CD14-positive monocyte (primary cell): ENCODE results near the gene SLN. TPM values are rescaled to one million over a fixed set of nuclear protein-coding genes. Genes with fewer than 3 reads are reported as not detected.

Experiments
- DNase-seq, 3 donors: peaks; one replicate each; pipeline ENCODE4 v3.0.0-alpha.2; 2011 to 2022
- H2AFZ ChIP-seq: 2 replicates; pipeline ENCODE4 v1.6.0; 2012; ENCODE audit warnings: mild to moderate bottlenecking, low read depth, low read length, inconsistent platforms; ENCODE audit not compliant: insufficient read depth, poor library complexity, severe bottlenecking
- H3K27ac ChIP-seq, 2 donors: 1 replicate in 1 of 2; 2 replicates in 1 of 2; pipeline ENCODE4 v1.5.1; 2012 to 2013; ENCODE audit warnings: low read length in 2 of 2, control low read depth in 1 of 2, inconsistent platforms in 1 of 2, low read depth in 1 of 2, mild to moderate bottlenecking in 1 of 2
- H3K27me3 ChIP-seq, 2 donors: one replicate each; pipeline versions ENCODE4 v1.6.0 to v1.6.1; 2011 to 2013; ENCODE audit warnings: low read length in 2 of 2; ENCODE audit not compliant: control insufficient read depth in 2 of 2, insufficient read depth in 2 of 2
- H3K36me3 ChIP-seq, 2 donors: replicated peaks in 1 of 2; 1 replicate in 1 of 2; 2 replicates in 1 of 2; pipeline versions ENCODE4 v1.5.1 to v1.6.1; 2012 to 2013; ENCODE audit warnings: low read length in 2 of 2, control low read depth in 1 of 2, inconsistent platforms in 1 of 2, mild to moderate bottlenecking in 1 of 2; ENCODE audit not compliant: insufficient read depth in 2 of 2, control insufficient read depth in 1 of 2
- H3K4me1 ChIP-seq, 2 donors: 1 replicate in 1 of 2; 2 replicates in 1 of 2; pipeline versions ENCODE4 v1.5.1 to v1.6.1; 2012 to 2013; ENCODE audit warnings: low read length in 2 of 2, control low read depth in 1 of 2, inconsistent platforms in 1 of 2, mild to moderate bottlenecking in 1 of 2, moderate library complexity in 1 of 2; ENCODE audit not compliant: insufficient read depth in 2 of 2, control insufficient read depth in 1 of 2
- H3K4me2 ChIP-seq: replicated peaks from 2 replicates; pipeline ENCODE3; 2012; ENCODE audit warnings: low read length, moderate library complexity, mild to moderate bottlenecking; ENCODE audit not compliant: poor library complexity, severe bottlenecking; ENCODE audit errors: extremely low read depth
- H3K4me3 ChIP-seq, 3 experiments: fragments of 200-600 bp in 1 of 3; sonication (generic) in 1 of 3; replicated peaks in 1 of 3; 1 replicate in 2 of 3; 2 replicates in 1 of 3; pipeline ENCODE4 v1.5.1; 2011 to 2013; ENCODE audit warnings: low read length in 3 of 3, mild to moderate bottlenecking in 3 of 3, control low read depth in 2 of 3, low read depth in 2 of 3, inconsistent platforms in 1 of 3, moderate library complexity in 1 of 3
- H3K79me2 ChIP-seq: 2 replicates; pipeline ENCODE4 v1.6.0; 2012; ENCODE audit warnings: mild to moderate bottlenecking, control low read depth, inconsistent platforms, low read length, moderate library complexity; ENCODE audit not compliant: insufficient read depth
- H3K9ac ChIP-seq: 2 replicates; pipeline ENCODE4 v1.6.0; 2017; ENCODE audit warnings: low read length, mild to moderate bottlenecking; ENCODE audit not compliant: insufficient read depth, poor library complexity, severe bottlenecking
- H3K9me3 ChIP-seq, 2 donors: replicated peaks in 1 of 2; 1 replicate in 1 of 2; 2 replicates in 1 of 2; pipeline versions ENCODE4 v1.5.1 to v1.6.1; 2012 to 2013; ENCODE audit warnings: low read length in 2 of 2, control low read depth in 1 of 2; ENCODE audit not compliant: control insufficient read depth in 1 of 2, insufficient read depth in 1 of 2
- H4K20me1 ChIP-seq: 2 replicates; pipeline ENCODE4 v1.6.0; 2012; ENCODE audit warnings: mild to moderate bottlenecking, low read length, control low read depth, moderate library complexity; ENCODE audit not compliant: insufficient read depth
- H3K27ac Mint-ChIP-seq, 7 donors: one replicate each; pipeline ENCODE4 v1.8.0; 2020; ENCODE audit warnings: mild to moderate bottlenecking in 7 of 7, mixed read lengths in 7 of 7, moderate library complexity in 6 of 7, inconsistent platforms in 2 of 7
- H3K27me3 Mint-ChIP-seq, 3 donors: one replicate each; pipeline ENCODE4 v1.8.0; 2021 to 2022; ENCODE audit warnings: low read depth in 3 of 3, mild to moderate bottlenecking in 3 of 3, mixed read lengths in 3 of 3, moderate library complexity in 3 of 3, inconsistent platforms in 1 of 3
- H3K36me3 Mint-ChIP-seq, 2 donors: one replicate each; pipeline ENCODE4 v1.8.0; 2020; ENCODE audit warnings: mixed read lengths in 2 of 2, inconsistent platforms in 1 of 2, mild to moderate bottlenecking in 1 of 2
- H3K4me1 Mint-ChIP-seq: one replicate; pipeline ENCODE4 v1.8.0; 2020; ENCODE audit warnings: mild to moderate bottlenecking, mixed read lengths
- H3K4me3 Mint-ChIP-seq, 2 donors: one replicate each; pipeline ENCODE4 v1.8.0; 2020; ENCODE audit warnings: mild to moderate bottlenecking in 2 of 2, mixed read lengths in 2 of 2, moderate library complexity in 1 of 2
- H3K9me3 Mint-ChIP-seq, 7 donors: one replicate each; pipeline ENCODE4 v1.8.0; 2020 to 2022; ENCODE audit warnings: mixed read lengths in 7 of 7, mild to moderate bottlenecking in 6 of 7, moderate library complexity in 6 of 7, inconsistent platforms in 2 of 7
- CTCF ChIP-seq: fragments of 200-600 bp; IDR thresholded peaks from one replicate; pipeline ENCODE4 v1.8.0; 2022; ENCODE audit warnings: antibody characterized with exemption, mild to moderate bottlenecking
- WGBS: methylation state at CpG from one replicate; pipeline ENCODE4 v1.1.5; 2013; ENCODE audit warnings: missing lambda C conversion rate; ENCODE audit not compliant: insufficient coverage; 5-methylcytosine and 5-hydroxymethylcytosine counted together
- intact Hi-C, 2 donors: fragments of 100-400 bp; cut with micrococcal nuclease; formaldehyde crosslinking; loops; one replicate each; pipeline versions ENCODE4 v1.15.0 to v1.15.1; 2023
- polyA plus RNA-seq, 3 donors: library from polyadenylated mRNA; depleted of rRNA in 1 of 3; unstranded in 2 of 3; stranded (reverse) in 1 of 3; fragments of 300-500 nt in 2 of 3; fragments of >200 nt in 1 of 3; fragmentation: Illumina TruSeq in 2 of 3; gene quantifications; 1 replicate in 2 of 3; 2 replicates in 1 of 3; pipeline ENCODE4 v1.2.3, GENCODE V29; 2012 to 2021

SLN gene
- polyA plus RNA-seq, 3 donors, result not detected

- Histone ChIP-seq H2AFZ (no peak overlapping the region), H3K9ac (no peak overlapping the region), H3K9me3 (no peaks in the 10 kb centered on the region), H3K36me3 (no peaks in the 10 kb centered on the region), H3K4me1 (no peaks in the 10 kb centered on the region), H3K27me3 (peaks cover 0 to 3% of the 10 kb centered on the region in 2 donors), H4K20me1 (no peaks in the 10 kb centered on the region), H3K79me2 (no peaks in the 10 kb centered on the region), H3K27ac (no peak overlapping the region), H3K4me2 (no peak overlapping the region), H3K4me3 (no peak overlapping the region)
- Mint-ChIP-seq H3K27me3 (peaks cover 14 to 30% (median 21%) of the 10 kb centered on the region in 3 donors), H3K4me3 (no peak overlapping the region), H3K9me3 (no peaks in the 10 kb centered on the region), H3K4me1 (no peaks in the 10 kb centered on the region), H3K36me3 (no peaks in the 10 kb centered on the region), H3K27ac (no peak overlapping the region)
- intact Hi-C loops, result no loop called here
- WGBS, result 67% methylated on average over 2 of the region's 2 CpGs
- TF ChIP-seq CTCF, result no peak
- no peak for DNase-seq
Measured at GRCh38 chr11:107747622-107748021, 35.8 kb upstream of the SLN start.

- H2AFZ ChIP-seq, result no peak overlapping the region
- Mint-ChIP-seq H3K27ac (no peak overlapping the region), H3K9me3 (peaks cover 0 to 3% (median 0%) of the 10 kb centered on the region in 7 donors), H3K27me3 (peaks cover 12 to 28% (median 19%) of the 10 kb centered on the region in 3 donors), H3K36me3 (no peaks in the 10 kb centered on the region), H3K4me1 (no peaks in the 10 kb centered on the region), H3K4me3 (no peak overlapping the region)
- H3K36me3 ChIP-seq, result no peaks in the 10 kb centered on the region
- no peak overlapping the region for H3K9ac ChIP-seq
- H3K27me3 ChIP-seq, result peaks cover 0 to 3% of the 10 kb centered on the region in 2 donors
- H3K4me2 ChIP-seq, result no peak overlapping the region
- H3K4me3 ChIP-seq, result no peak overlapping the region
- no peaks in the 10 kb centered on the region for H4K20me1 ChIP-seq
- DNase-seq, result no peak
- H3K79me2 ChIP-seq, result no peaks in the 10 kb centered on the region
- H3K9me3 ChIP-seq, result no peaks in the 10 kb centered on the region
- WGBS, result no CpG with 5 or more reads among the region's 3 CpGs
- no peak overlapping the region for H3K27ac ChIP-seq
- TF ChIP-seq CTCF, result no peak
- no peaks in the 10 kb centered on the region for H3K4me1 ChIP-seq
- intact Hi-C loops, result loop anchor here in 1 of 2 donors (5.0 kb wide), 1 partner anchor 153 kb away; no protein-coding TSS in a partner anchor
Measured at GRCh38 chr11:107744736-107745135, 32.9 kb upstream of the SLN start.
